Measurements from ENCODE around the gene VPS52.

DNA sequence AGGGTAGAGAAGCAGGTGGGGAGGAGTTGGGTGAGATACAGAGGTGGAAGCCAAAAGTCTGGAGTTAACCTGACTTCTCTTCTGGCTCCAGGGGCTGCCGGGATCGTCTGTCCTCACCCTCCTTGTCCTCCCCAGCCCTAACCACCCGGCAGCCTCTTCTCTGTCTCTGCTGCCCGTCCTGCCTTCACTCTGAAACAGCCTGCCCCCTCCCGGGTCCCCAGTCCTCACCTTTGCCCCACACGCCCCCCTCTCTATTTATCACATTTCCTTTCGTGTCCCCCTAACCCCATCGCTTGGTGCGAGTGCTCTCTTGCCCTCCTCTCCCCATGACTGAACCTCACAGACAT, 57.7 kb downstream of the VPS52 start:
- TF ChIP-seq FOXA1 (IDR thresholded peaks at IDR 0.05; ENCODE audit: borderline replicate concordance) (no peak), RBM39 (optimal IDR thresholded peaks at IDR 0.05; ENCODE audit: low read depth, low read length) (no peak), CHD1 (IDR thresholded peaks at IDR 0.05; ENCODE audit: low read length) (no peak), JUND (IDR thresholded peaks at IDR 0.05; ENCODE audit: borderline replicate concordance, low read depth, low read length) (no peak), JUND (tag; IDR thresholded peaks at IDR 0.05; ENCODE audit: borderline replicate concordance, low read depth, low read length) (no peak), SMAD1 (IDR thresholded peaks at IDR 0.05; ENCODE audit: low read depth, low read length, partially characterized antibody) (no peak), HSF4 (CRISPR knock-in tag; IDR thresholded peaks at IDR 0.05; ENCODE audit: borderline replicate concordance) (no peak), FOS (IDR thresholded peaks at IDR 0.05; ENCODE audit: extremely low read depth, insufficient read length) (no peak), SIN3A (IDR thresholded peaks at IDR 0.05; ENCODE audit: borderline replicate concordance in 2 of 2, control insufficient read depth in 1 of 2, low read depth in 2 of 2, low read length in 2 of 2) (no peak), SREBF2 (CRISPR knock-in tag; IDR thresholded peaks at IDR 0.05) (no peak), BRD9 (IDR thresholded peaks at IDR 0.05; ENCODE audit: low read depth, partially characterized antibody) (no peak), NCOA1 (IDR thresholded peaks at IDR 0.05; ENCODE audit: low read depth) (no peak), SMARCE1 (IDR thresholded peaks at IDR 0.05) (no peak), POLR2AphosphoS5 (IDR thresholded peaks at IDR 0.05; ENCODE audit: control insufficient read depth, insufficient read depth, low read depth, low read length) (no peak)
- TF ChIP-seq, protein P1, sequence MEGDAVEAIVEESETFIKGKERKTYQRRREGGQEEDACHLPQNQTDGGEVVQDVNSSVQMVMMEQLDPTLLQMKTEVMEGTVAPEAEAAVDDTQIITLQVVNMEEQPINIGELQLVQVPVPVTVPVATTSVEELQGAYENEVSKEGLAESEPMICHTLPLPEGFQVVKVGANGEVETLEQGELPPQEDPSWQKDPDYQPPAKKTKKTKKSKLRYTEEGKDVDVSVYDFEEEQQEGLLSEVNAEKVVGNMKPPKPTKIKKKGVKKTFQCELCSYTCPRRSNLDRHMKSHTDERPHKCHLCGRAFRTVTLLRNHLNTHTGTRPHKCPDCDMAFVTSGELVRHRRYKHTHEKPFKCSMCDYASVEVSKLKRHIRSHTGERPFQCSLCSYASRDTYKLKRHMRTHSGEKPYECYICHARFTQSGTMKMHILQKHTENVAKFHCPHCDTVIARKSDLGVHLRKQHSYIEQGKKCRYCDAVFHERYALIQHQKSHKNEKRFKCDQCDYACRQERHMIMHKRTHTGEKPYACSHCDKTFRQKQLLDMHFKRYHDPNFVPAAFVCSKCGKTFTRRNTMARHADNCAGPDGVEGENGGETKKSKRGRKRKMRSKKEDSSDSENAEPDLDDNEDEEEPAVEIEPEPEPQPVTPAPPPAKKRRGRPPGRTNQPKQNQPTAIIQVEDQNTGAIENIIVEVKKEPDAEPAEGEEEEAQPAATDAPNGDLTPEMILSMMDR (IDR thresholded peaks at IDR 0.05 in 2 of 3, conservative IDR thresholded peaks at IDR 0.05 in 1 of 3; ENCODE audit: insufficient read depth in 2 of 3, low read depth in 1 of 3, low read length in 3 of 3): no peak
